KOPT-K1 (cell line): ENCODE results near the gene SLC27A2.
"Not testable (repeated sequence)": the region's sequence is repeated elsewhere in the genome, so short reads cannot be mapped to it uniquely, and the experiment has no call there.

Experiments used
- H3K27ac ChIP-seq: fragments of 200-600 bp; sonication (generic); 2 replicates; pipeline ENCODE4 v1.5.1; 2016; ENCODE audit warnings: antibody characterized with exemption, mild to moderate bottlenecking, low read depth, low read length; ENCODE audit not compliant: poor library complexity, severe bottlenecking
- H3K36me3 ChIP-seq: fragments of 200-600 bp; sonication (generic); 2 replicates; pipeline ENCODE4 v1.5.1; 2017; ENCODE audit warnings: antibody characterized with exemption, mild to moderate bottlenecking, low read length, moderate library complexity; ENCODE audit not compliant: insufficient read depth
- H3K9me3 ChIP-seq: fragments of 200-600 bp; sonication (generic); 2 replicates; pipeline ENCODE4 v1.5.1; 2017; ENCODE audit warnings: antibody characterized with exemption, low read length, mild to moderate bottlenecking; ENCODE audit not compliant: insufficient read depth, poor library complexity, severe bottlenecking

Gene SLC27A2

DNA sequence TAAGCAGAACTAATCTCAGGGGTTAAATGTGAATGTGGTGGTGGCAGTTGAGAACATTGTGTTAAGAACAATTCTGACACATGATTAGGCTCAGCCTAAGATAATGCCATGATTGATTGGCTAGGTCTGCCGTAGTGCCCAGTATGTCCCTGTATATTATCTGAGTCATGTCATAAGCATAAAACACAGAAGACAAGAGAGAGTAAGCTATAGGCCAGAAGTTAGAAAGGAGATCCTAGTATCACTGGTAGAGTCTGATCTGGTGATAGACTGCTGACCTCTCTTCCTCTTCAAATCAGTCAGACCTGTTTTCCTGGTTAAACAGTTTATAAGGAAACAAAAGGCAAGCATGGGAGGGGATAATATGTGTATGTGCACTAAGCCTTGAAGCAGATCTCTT is 32.9 kb upstream of the SLC27A2 start:
- H3K27ac ChIP-seq: no peak overlapping the region
- H3K36me3 ChIP-seq: no peaks in the 10 kb centered on the region
- H3K9me3 ChIP-seq: no peaks in the 10 kb centered on the region

DNA sequence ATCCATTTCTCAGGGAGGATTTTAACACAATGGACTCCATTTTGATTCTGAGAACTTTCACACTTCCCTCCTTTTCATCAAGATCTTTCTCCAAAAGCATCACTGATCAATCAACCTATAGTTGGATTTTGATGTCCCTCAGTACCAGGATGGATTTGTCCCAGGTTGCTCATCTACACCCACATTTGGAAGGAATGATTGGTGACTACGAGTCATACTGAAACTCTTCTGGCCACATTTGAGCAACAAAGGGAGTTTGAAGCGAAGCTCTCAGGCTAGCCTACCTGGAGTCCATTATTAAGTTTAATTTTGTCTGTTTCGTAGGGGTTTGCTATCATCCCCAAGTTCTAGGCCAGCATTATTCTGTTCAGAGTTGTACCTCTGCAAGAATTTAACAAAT is 31.6 kb upstream of the SLC27A2 start:
- Histone ChIP-seq H3K27ac (no peak overlapping the region), H3K36me3 (no peaks in the 10 kb centered on the region), H3K9me3 (no peaks in the 10 kb centered on the region)

DNA sequence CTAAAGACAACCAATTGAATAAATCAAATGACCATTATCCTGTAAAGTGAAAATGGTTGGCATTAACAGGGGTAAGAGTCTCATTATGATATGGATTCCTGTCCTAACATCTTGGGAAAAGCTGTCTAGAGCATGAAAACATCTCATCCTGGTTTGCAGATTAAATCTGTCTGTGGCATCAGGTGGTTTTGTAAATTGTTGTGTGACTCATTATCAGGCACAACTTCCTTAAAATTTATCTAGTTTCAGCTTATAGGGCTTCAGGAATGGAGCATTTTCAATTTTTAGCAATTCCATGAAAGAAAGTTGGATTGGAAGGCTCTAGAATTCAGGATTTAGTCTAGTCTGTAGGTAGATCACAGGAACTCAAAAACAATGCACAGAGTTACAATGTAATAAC is 31.1 kb upstream of the SLC27A2 start:
- no peaks in the 10 kb centered on the region for H3K36me3 ChIP-seq
- H3K9me3 ChIP-seq: no peaks in the 10 kb centered on the region
- no peak overlapping the region for H3K27ac ChIP-seq

DNA sequence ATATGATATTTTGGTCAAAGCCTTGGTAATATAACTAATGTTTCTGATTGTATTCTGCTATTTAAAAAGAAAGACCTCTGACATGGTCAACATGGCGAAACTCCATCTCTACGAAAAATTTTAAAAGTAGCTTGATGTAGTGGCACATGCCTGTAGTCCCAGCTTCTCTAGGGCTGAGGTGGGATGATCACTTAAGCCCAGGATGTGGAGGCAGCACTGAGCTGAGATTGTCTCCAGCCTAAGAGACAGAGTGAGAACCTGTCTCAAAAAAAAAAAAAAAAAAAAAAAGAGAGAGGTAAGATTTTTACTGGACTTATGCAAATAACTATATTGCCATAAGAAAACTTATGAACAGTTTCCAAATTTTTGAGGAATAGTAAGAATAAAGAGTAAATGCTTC is 30.5 kb upstream of the SLC27A2 start:
- H3K36me3 ChIP-seq: no peaks in the 10 kb centered on the region
- H3K27ac ChIP-seq: no peak overlapping the region
- no peaks in the 10 kb centered on the region for H3K9me3 ChIP-seq

DNA sequence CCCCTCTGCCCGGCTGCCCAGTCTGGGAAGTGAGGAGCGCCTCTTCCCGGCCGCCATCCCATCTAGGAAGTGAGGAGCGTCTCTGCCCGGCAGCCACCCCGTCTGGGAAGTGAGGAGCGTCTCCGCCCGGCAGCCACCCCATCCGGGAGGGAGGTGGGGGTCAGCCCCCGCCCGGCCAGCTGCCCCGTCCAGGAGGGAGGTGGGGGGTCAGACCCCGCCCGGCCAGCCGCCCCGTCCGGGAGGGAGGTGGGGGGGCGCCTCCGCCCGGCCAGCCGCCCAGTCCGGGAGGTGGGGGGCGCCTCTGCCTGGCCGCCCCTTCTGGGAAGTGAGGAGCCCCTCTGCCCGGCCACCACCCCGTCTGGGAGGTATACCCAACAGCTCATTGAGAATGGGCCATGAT is 23.8 kb upstream of the SLC27A2 start:
- H3K9me3 ChIP-seq, H3K27ac ChIP-seq, H3K36me3 ChIP-seq: not testable (repeated sequence)

DNA sequence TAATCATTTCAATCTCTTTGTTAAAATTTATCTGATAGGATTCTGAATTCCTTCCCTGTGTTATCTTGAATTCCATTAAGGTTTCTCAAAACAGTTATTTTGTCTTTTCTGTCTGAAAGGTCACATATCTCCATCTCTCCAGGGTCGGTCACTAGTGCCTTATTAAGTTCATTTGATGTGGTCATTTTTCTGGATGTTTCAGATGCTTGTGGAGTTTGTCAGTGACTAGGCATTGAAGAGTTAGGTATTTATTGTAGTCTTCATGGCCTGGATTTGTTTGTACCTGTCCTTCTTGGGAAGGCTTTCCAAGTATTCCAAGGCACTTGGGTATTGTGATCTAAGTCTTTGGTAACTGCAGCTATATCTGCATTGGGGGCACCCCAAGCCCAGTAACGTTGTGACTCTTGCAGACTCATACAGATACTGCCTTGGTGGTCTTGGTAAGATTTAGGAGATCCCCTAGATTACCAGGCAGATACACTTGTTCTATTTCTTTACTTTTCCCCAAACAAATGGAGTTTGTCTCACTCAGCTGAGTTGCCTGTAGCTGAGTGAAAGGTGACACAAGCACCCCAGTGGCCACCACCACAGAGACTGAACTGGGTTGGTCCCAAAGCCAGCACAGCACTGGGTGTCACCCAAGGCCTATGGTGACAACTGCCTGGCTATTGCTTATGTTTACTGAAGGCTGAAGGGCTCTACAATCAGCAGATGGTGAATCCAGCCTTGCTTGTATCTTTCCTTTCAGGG is 18.9 kb upstream of the SLC27A2 start:
- Histone ChIP-seq H3K36me3 (no peaks in the 10 kb centered on the region), H3K27ac (no peak overlapping the region), H3K9me3 (no peaks in the 10 kb centered on the region)

DNA sequence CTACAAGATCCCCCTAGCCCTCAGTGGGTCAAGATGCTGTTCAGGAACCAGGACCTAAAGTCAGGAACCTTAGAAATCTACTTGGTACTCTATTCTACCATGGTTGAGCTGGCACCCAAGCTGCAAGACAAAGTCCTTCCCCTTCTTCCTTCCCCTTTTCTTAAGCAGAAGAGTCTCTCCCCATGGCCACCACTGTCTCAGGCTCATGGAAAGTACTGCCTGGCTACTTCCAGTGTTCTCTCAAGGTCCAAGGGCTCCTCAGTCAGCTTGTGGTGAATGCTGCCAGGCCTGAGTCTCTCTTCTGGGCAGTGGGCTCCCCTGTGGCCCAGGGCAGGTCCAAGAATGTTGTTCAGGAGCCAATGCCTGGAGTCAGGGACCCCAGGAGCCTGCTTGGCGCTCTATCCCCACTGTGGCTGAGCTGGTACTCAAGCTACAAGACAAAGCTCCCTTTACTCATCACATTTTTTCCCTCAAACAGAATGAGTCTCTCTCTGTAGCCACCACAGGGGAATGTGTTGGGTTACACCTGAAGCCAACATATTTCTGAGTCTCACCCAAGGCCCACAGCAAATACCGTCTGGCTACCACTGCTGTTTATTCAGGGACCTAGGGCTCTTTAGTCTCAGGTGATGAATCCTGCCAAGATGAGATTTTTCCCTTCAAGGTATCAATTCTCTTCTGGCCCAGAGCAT is 18.1 kb upstream of the SLC27A2 start:
- Histone ChIP-seq H3K9me3 (no peaks in the 10 kb centered on the region), H3K27ac (no peak overlapping the region), H3K36me3 (no peaks in the 10 kb centered on the region)

DNA sequence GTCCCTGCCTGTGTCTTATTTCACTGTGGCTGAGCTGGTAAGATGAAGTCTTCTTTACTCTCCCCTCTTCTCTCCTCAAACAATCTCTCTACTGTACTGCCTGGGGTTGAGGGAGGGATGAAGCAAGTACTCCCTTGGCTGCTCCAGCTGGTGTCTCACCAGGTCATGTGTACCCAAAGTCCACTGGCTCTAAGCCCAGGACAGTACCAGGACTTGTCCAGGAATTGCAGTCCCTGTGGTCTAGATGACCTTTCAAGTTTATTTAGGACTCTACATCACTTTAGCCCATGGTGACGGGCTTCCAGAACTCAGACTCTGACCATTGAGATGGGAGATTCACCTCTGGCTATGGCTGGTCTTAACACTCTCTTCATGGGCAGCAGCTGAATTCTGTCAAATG is 17.5 kb upstream of the SLC27A2 start:
- H3K9me3 ChIP-seq: no peaks in the 10 kb centered on the region
- H3K27ac ChIP-seq: no peak overlapping the region
- no peaks in the 10 kb centered on the region for H3K36me3 ChIP-seq

DNA sequence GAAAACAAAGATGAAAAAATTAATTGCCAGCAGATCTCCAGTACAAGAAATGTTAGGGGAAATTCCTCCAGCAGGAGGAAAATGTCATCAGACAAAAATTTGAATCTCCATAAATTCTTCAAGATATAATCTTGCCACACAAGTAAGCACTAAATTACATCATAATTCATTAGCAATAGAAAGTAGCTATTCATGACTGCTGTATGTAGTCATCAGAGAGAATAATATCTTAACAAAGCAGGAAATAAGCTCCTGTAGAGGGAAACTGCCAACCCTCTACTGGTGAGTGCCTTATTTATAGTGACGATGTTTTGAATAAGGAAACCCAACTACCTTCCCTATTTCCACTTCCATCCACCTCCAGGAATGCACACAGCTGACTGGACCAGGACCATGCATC is 15.8 kb upstream of the SLC27A2 start:
- no peak overlapping the region for H3K27ac ChIP-seq
- no peaks in the 10 kb centered on the region for H3K9me3 ChIP-seq
- H3K36me3 ChIP-seq: no peaks in the 10 kb centered on the region

DNA sequence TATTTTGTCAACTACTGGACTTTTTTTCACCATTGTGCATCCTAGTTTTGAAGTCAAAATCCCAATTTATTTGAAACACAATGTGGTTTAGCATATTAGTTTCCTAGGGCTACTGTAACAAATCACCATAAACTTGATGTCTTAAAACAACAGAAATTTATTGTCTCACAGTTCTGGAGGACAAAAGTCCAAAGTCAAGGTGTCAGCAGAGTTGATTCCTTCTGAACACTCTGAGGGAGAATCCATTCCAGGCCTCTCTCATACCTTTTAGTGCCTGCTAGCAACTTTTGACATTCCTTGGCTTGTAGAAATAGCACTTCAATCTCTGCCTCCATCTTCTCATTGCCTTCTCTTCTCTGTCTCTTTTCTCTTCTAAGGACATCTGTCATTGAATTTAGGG is 14.9 kb upstream of the SLC27A2 start:
- no peaks in the 10 kb centered on the region for H3K36me3 ChIP-seq

DNA sequence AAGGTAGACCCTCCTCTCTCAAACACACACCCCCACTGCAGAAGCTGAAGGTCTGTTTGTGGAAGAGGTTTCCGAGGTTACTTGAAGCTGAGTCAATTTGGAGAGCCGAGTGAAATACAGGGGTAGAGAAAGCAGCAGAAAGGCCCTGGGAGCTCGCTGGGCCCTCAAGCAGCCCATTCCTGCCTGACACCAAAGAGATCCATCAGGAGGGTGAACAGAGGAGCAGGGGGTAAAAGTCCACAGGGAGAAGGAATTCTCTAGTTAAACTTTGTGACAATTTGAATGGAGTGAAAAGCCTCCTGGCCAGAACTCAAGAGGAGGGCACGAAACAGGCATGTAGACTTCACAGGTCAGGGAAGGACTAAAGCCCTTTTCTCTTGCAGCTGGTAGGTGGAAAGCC is 13.6 kb upstream of the SLC27A2 start:
- H3K9me3 ChIP-seq: no peaks in the 10 kb centered on the region
- H3K27ac ChIP-seq: no peak overlapping the region
- no peaks in the 10 kb centered on the region for H3K36me3 ChIP-seq

More for the DNA sequence above, 14.9 kb upstream of the SLC27A2 start:
- Histone ChIP-seq H3K9me3 (no peaks in the 10 kb centered on the region), H3K27ac (no peak overlapping the region)

DNA sequence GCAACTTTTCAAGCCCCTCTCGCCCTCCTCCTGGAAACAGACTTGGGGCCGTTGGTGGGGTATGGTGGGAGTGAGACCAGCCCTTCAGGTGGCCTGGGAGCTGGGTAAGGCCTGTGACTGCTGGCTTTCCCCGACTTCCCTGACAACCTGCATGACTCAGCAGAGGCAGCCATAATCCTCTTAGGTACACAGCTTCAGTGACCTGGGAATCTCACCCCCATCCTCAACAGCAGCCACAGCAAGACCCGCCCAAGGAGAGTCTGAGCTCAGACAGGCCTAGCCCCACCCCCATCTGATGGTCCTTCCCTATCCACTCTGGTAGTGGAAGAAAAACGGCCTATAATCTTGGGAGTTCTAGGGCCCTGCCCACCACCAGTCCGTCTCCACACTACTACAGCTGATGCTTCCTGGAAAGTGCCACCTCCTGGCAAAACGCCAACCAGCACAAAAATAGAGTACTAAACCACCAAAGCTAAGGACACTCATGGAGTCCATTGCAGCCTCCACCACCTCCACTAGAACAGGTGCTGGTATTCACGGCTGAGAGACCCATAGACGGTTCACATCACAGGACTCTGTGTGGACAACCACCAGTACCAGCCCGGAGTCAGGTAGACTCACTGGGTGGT is 13.1 kb upstream of the SLC27A2 start:
- Histone ChIP-seq H3K27ac (no peak overlapping the region), H3K9me3 (no peaks in the 10 kb centered on the region), H3K36me3 (no peaks in the 10 kb centered on the region)

DNA sequence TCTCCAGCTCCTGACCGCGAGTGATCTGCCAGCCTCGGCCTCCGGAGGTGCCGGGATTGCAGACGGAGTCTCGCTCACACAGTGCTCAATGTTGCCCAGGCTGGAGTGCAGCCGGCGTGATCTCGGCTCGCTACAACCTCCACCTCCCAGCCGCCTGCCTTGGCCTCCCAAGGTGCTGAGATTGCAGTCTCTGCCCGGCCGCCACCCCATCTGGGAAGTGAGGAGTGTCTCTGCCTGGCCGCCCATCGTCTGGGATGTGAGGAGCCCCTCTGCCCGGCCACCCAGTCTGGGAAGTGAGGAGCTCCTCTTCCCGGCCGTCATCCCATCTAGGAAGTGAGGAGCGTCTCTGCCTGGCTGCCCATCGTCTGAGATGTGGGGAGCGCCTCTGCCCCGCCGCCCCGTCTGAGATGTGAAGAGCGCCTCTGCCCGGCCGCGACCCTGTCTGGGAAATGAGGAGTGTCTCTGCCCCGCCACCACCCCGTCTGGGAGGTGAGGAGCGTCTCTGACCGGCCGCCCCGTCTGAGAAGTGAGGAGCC is 9.6 kb upstream of the SLC27A2 start:
- H3K36me3 ChIP-seq, H3K27ac ChIP-seq, H3K9me3 ChIP-seq: not testable (repeated sequence)

DNA sequence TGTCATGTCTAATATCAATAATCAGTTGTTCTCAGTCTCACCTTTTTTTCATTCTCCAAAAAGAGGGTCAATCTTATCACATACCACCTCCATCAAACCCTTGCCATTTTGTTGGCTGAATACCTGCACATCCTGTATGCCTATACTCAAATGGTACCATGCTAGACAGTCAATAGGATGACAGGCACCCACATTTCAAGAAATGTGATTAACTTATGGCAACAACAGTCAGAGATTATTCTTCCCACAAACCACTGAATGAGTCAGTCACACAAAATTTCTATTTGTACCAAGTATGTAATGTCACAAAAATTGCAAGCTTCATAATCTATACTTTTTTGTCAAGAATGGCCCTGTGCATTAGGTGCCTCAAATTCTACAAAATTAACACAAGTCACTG is 5.1 kb upstream of the SLC27A2 start:
- H3K36me3 ChIP-seq: no peaks in the 10 kb centered on the region
- no peak overlapping the region for H3K27ac ChIP-seq
- no peaks in the 10 kb centered on the region for H3K9me3 ChIP-seq

DNA sequence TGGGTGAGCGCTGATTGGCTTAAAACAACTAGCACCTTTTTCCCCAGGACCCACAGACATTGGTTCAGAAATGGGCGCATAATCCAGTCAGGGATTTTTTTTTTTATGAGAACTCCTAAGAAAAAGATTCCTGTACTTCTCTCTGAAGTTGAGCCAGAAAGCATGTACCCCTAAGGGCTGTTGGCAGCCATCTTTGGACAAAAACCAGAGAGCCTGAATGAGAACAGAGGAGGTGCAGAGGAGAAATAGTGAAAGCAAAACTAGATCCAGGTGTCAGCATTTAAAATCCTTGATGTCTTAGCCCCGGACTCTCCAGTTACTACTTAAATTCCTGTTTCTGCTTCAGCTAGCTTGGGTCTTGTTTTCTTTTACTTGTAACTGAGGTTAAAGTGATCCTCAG is 1.9 kb upstream of the SLC27A2 start:
- Histone ChIP-seq H3K9me3 (peaks cover 9% of the 10 kb centered on the region), H3K36me3 (no peaks in the 10 kb centered on the region), H3K27ac (no peak overlapping the region)
